Neural cell (in vitro differentiated cells): ENCODE data around the gene MRPL58. TPM values are rescaled to one million over a fixed set of nuclear protein-coding genes. Genes with fewer than 3 reads are reported as not detected.
"Not testable (repeated sequence)": the region's sequence is repeated elsewhere in the genome, so short reads cannot be mapped to it uniquely, and the experiment has no call there.

ENCODE experiments used
- H2AFZ ChIP-seq: fragments of 200-600, 300-800 bp; sonication (generic), shearing (Covaris generic); 2 replicates; pipeline ENCODE4 v1.6.0; 2014; ENCODE audit warnings: low read depth, mild to moderate bottlenecking, antibody characterized with exemption, low read length, moderate library complexity
- H3F3A ChIP-seq: fragments of 200-600 bp; shearing (Covaris generic); 2 replicates; pipeline ENCODE4 v1.6.1; 2016; ENCODE audit warnings: mild to moderate bottlenecking, moderate library complexity, mixed read lengths, antibody characterized with exemption, low read length; ENCODE audit not compliant: insufficient read depth, poor library complexity, severe bottlenecking
- H3K27ac ChIP-seq: fragments of 200-600, 300-800 bp; sonication (generic), shearing (Covaris generic); 2 replicates; pipeline ENCODE4 v1.5.1; 2014; ENCODE audit warnings: mild to moderate bottlenecking, low read length, moderate library complexity
- H3K27me3 ChIP-seq: fragments of 300-800, 200-600 bp; sonication (generic), shearing (Covaris generic); 2 replicates; pipeline ENCODE4 v1.6.0; 2014; ENCODE audit warnings: mild to moderate bottlenecking, low read depth, low read length, moderate library complexity; ENCODE audit not compliant: insufficient read depth
- H3K36me3 ChIP-seq: fragments of 300-800, 200-600 bp; sonication (generic), shearing (Covaris generic); 2 replicates; pipeline ENCODE4 v1.5.1; 2014; ENCODE audit warnings: mild to moderate bottlenecking, antibody characterized with exemption, low read length, moderate library complexity; ENCODE audit not compliant: insufficient read depth
- H3K4me2 ChIP-seq: fragments of 300-800, 200-600 bp; sonication (generic), shearing (Covaris generic); 2 replicates; pipeline ENCODE4 v1.6.0; 2014; ENCODE audit warnings: mild to moderate bottlenecking, low read length
- H3K4me3 ChIP-seq: fragments of 300-800, 200-600 bp; sonication (generic), shearing (Covaris generic); 2 replicates; pipeline ENCODE4 v1.5.1; 2014; ENCODE audit warnings: mild to moderate bottlenecking, low read length, moderate library complexity
- H3K79me2 ChIP-seq: fragments of 200-600 bp; shearing (Covaris generic); replicated peaks from 2 replicates; pipeline ENCODE4 v1.6.0; 2014; ENCODE audit warnings: mild to moderate bottlenecking, low read length, moderate library complexity; ENCODE audit not compliant: insufficient read depth
- H3K9ac ChIP-seq: fragments of 300-800, 200-600 bp; sonication (generic), shearing (Covaris generic); 2 replicates; pipeline ENCODE4 v1.6.1; 2016; ENCODE audit warnings: mild to moderate bottlenecking, low read length, mixed read lengths
- H3K9me2 ChIP-seq: fragments of 200-600 bp; shearing (Covaris generic); 2 replicates; pipeline ENCODE4 v1.6.1; 2016; ENCODE audit warnings: mild to moderate bottlenecking, low read length, mixed read lengths; ENCODE audit not compliant: insufficient read depth
- H3K9me3 ChIP-seq: fragments of 200-600, 300-800 bp; sonication (generic), shearing (Covaris generic); 2 replicates; pipeline ENCODE4 v1.6.1; 2016; ENCODE audit warnings: mild to moderate bottlenecking, mixed run types, low read length, moderate library complexity, mixed read lengths
- H4K20me1 ChIP-seq: fragments of 200-600 bp; shearing (Covaris generic); 2 replicates; pipeline ENCODE4 v1.6.1; 2016; ENCODE audit warnings: mild to moderate bottlenecking, mixed run types; ENCODE audit not compliant: insufficient read depth
- EP300 ChIP-seq: fragments of 450-650 bp; conservative IDR thresholded peaks from 2 replicates; pipeline ENCODE4 v1.6.1; 2014; ENCODE audit warnings: antibody characterized with exemption, mild to moderate bottlenecking, moderate library complexity; ENCODE audit not compliant: poor library complexity, severe bottlenecking
- EZH2 ChIP-seq: fragments of 200-600, 300-800 bp; shearing (Covaris generic), sonication (generic); IDR thresholded peaks from 2 replicates; pipeline ENCODE4 v1.6.1; 2014; ENCODE audit warnings: antibody characterized with exemption, low read length, borderline replicate concordance, mild to moderate bottlenecking; ENCODE audit not compliant: insufficient read depth, poor library complexity, severe bottlenecking
- POLR2AphosphoS5 ChIP-seq: IDR thresholded peaks from 2 replicates; pipeline ENCODE4 v1.6.1; 2012
- RAD21 ChIP-seq: fragments of 450-650 bp; conservative IDR thresholded peaks from 2 replicates; pipeline ENCODE4 v1.6.1; 2014; ENCODE audit warnings: antibody characterized with exemption, mild to moderate bottlenecking, moderate library complexity
- SMC3 ChIP-seq: fragments of 450-650 bp; conservative IDR thresholded peaks from 2 replicates; pipeline ENCODE4 v1.6.1; 2014; ENCODE audit warnings: antibody characterized with exemption, mild to moderate bottlenecking, moderate library complexity; ENCODE audit not compliant: poor library complexity
- polyA plus RNA-seq: library from polyadenylated mRNA; depleted of rRNA; stranded (reverse); fragments of >200 nt; gene quantifications from 2 replicates; pipeline ENCODE4 v1.2.3, GENCODE V29; 2014
- TF ChIP-seq, protein P1 (sequence below): fragments of 450-650 bp; IDR thresholded peaks from 2 replicates; pipeline ENCODE4 v1.5.1; 2014; ENCODE audit warnings: antibody characterized with exemption, mild to moderate bottlenecking, moderate library complexity; ENCODE audit not compliant: poor library complexity, severe bottlenecking

MRPL58 gene
- polyA plus RNA-seq, 1 donor from 2014 or later, result 47.4 TPM

DNA sequence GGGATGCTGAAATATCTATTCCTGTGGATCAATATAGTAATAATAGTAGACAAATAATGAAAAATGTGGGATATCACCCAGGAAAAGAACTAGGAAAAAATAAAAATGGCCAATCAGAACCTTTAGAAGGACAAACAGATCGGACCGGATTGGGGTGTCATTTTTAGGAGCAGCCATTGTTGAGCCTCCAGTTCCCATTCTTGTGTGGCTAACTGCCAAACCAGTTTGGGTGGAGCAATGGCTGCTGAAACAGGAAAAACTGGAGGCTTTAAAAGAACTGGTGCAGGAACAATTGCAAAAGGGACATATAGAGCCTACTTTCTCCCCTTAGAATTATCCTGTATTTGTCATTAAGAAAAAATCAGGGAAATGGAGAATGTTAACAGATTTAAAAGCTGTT, 14.2 kb downstream of the MRPL58 start:
- H3K9me2 ChIP-seq, H3K27me3 ChIP-seq, H4K20me1 ChIP-seq, H2AFZ ChIP-seq, H3K9ac ChIP-seq, H3K4me2 ChIP-seq, H3K27ac ChIP-seq, H3K79me2 ChIP-seq, H3K36me3 ChIP-seq, H3F3A ChIP-seq, H3K4me3 ChIP-seq, H3K9me3 ChIP-seq: not testable (repeated sequence)

DNA sequence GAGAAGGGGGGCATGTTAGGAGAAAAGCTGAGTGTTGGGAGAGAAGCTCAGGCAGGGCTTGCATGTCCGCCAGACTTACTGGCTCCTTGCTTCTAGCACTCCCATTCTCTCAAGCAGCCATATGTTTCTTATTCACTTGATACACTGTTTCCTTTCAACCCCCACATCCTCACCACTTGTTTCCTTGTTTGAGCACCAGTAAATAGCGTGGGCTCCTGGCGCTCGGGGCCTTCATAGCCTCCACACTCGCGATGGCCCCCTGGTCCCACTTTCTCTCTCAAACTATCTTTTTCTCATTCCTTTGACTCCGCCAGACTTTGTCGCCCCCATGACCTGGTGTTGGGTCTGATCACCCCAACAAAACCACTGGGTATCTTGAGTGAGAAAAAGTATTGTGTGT, 17.7 kb downstream of the MRPL58 start:
- Histone ChIP-seq H3K4me2 (no peak overlapping the region), H3K36me3 (no peaks in the 10 kb centered on the region), H3K27ac (no peak overlapping the region), H3K9me3 (peaks cover 6% of the 10 kb centered on the region), H3F3A (no peaks in the 10 kb centered on the region), H3K4me3 (no peak overlapping the region), H2AFZ (no peak overlapping the region), H3K9me2 (no peaks in the 10 kb centered on the region), H4K20me1 (no peaks in the 10 kb centered on the region), H3K9ac (no peak overlapping the region), H3K79me2 (no peaks in the 10 kb centered on the region), H3K27me3 (no peaks in the 10 kb centered on the region)
- TF ChIP-seq EP300 (no peak), SMC3 (no peak)

DNA sequence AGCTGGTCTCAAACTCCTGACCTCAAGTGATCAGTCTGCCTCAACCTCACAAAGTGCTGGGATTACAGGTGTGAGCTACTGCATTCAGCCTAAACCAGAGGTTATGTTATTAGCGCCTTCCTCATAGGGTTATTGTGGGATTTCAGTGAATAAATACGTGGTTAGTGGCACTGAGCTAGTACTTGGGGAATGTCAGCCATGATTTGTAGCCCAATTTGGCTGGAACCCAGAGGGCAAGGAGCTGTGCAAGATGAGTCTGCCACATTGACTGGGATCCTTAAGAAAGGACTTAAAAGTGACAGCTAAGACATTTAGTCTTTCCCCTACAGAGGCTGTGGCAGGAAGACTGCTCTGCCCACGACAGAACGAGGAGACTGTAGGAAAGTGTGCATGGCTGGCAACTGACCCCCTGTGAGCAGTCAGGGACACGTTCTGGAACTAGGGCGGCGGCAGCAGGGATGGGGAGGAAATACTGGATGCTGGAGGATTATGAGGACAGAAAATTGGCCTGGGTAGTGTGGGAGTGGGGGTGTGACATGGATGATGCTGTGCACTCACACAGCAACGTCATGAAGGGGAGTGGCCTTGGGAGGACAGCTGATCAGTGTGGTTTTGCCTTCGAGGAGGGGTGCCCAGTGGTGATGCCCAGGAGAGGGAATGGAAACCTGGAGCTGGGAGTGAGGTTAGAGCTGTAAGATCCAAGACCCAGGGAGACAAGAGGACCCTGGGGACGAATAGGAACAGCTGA, 19.7 kb downstream of the MRPL58 start:
- H3K9me2 ChIP-seq, result no peaks in the 10 kb centered on the region
- no peaks in the 10 kb centered on the region for H3F3A ChIP-seq
- H3K4me2 ChIP-seq, result no peak overlapping the region
- peak overlapping the region; percentile 29 for H3K9ac ChIP-seq
- H3K79me2 ChIP-seq, result no peaks in the 10 kb centered on the region
- peak overlapping the region; percentile 81 for H3K4me3 ChIP-seq
- H3K9me3 ChIP-seq, result peaks cover 6% of the 10 kb centered on the region
- no peak overlapping the region for H2AFZ ChIP-seq
- no peaks in the 10 kb centered on the region for H3K27me3 ChIP-seq
- no peak overlapping the region for H3K27ac ChIP-seq
- no peaks in the 10 kb centered on the region for H4K20me1 ChIP-seq
- TF ChIP-seq, protein P1, sequence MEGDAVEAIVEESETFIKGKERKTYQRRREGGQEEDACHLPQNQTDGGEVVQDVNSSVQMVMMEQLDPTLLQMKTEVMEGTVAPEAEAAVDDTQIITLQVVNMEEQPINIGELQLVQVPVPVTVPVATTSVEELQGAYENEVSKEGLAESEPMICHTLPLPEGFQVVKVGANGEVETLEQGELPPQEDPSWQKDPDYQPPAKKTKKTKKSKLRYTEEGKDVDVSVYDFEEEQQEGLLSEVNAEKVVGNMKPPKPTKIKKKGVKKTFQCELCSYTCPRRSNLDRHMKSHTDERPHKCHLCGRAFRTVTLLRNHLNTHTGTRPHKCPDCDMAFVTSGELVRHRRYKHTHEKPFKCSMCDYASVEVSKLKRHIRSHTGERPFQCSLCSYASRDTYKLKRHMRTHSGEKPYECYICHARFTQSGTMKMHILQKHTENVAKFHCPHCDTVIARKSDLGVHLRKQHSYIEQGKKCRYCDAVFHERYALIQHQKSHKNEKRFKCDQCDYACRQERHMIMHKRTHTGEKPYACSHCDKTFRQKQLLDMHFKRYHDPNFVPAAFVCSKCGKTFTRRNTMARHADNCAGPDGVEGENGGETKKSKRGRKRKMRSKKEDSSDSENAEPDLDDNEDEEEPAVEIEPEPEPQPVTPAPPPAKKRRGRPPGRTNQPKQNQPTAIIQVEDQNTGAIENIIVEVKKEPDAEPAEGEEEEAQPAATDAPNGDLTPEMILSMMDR, result no peak
- TF ChIP-seq RAD21 (no peak), POLR2AphosphoS5 (no peak)
- no peaks in the 10 kb centered on the region for H3K36me3 ChIP-seq

DNA sequence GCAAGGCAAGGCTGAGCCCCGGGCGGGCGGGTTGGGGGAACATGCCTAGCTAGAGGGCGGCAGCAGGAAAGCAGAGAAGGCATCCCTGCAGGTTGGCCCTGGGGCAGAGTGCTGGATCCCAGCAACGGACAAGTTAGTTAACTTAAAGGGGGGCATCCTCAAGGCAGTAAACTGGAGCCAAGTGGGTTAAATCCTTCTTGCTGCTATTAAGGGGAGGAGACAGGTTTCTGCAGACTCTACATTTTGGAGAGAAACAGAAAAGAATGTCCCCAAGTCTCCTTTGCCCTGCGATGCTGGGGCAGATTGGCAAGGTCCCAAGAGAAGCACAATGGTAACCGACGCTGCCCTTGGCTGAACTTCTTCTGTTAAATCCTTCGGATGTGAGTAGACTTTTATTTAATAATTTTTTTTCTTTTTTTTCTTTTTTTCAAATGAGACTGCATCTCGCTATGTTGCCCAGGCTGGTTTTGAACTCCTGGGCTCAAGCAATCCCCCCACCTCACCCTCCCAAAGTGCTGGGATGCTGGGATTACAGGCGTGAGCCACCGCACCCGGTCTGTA, 20.3 kb downstream of the MRPL58 start:
- H3K9me3 ChIP-seq, result peaks cover 6% of the 10 kb centered on the region
- H3K4me2 ChIP-seq, result peak overlapping the region; percentile 79
- no peaks in the 10 kb centered on the region for H4K20me1 ChIP-seq
- H3F3A ChIP-seq, result no peaks in the 10 kb centered on the region
- H3K4me3 ChIP-seq, result peak overlapping the region; percentile 81
- H3K79me2 ChIP-seq, result no peaks in the 10 kb centered on the region
- TF ChIP-seq EZH2, result no peak
- peak overlapping the region; percentile 11 for H2AFZ ChIP-seq
- H3K36me3 ChIP-seq, result no peaks in the 10 kb centered on the region
- peak overlapping the region; percentile 25 for H3K27ac ChIP-seq
- peak overlapping the region; percentile 96 for H3K9ac ChIP-seq
- H3K9me2 ChIP-seq, result no peaks in the 10 kb centered on the region
- H3K27me3 ChIP-seq, result no peaks in the 10 kb centered on the region
